G401 (cell line): ENCODE data around the gene CFAP100. TPM values are rescaled to one million over a fixed set of nuclear protein-coding genes. Genes with fewer than 3 reads are reported as not detected.

Experiments
- DNase-seq: peaks from one replicate; pipeline ENCODE4 v3.0.0-alpha.2; 2015; ENCODE audit warnings: low spot score
- in situ Hi-C: cut with HindIII; loops from 2 replicates; pipeline ENCODE4 v1.10.0; 2016; ENCODE audit warnings: low sequenced_read_pairs, mixed read lengths
- total RNA-seq: library from RNA; depleted of rRNA; stranded (reverse); fragments of >200 nt; shearing (Covaris generic); gene quantifications from 2 replicates; pipeline ENCODE4 v1.2.3, GENCODE V29; 2014

Gene CFAP100
- total RNA-seq, 1 experiment from 2014 or later = not detected

GRCh38 chr3:126433496-126434263 lies 39.0 kb downstream of the CFAP100 start:
- in situ Hi-C loops = no loop called here
- DNase-seq = no peak

GRCh38 chr3:126434264-126434590 lies 39.5 kb downstream of the CFAP100 start:
- in situ Hi-C loops = no loop called here
- no peak for DNase-seq

- DNase-seq = no peak
- in situ Hi-C loops = no loop called here
Observed at GRCh38 chr3:126434931-126435411, 40.3 kb downstream of the CFAP100 start.

GRCh38 chr3:126435456-126436315 lies 41.0 kb downstream of the CFAP100 start:
- no peak for DNase-seq
- in situ Hi-C loops = no loop called here

- in situ Hi-C loops = no loop called here
- no peak for DNase-seq
Observed at GRCh38 chr3:126436826-126437717, 42.4 kb downstream of the CFAP100 start.

GRCh38 chr3:126438186-126438585 lies 43.5 kb downstream of the CFAP100 start:
- DNase-seq = no peak
- in situ Hi-C loops = no loop called here

GRCh38 chr3:126438746-126439145 lies 44.0 kb downstream of the CFAP100 start:
- no peak for DNase-seq
- in situ Hi-C loops = no loop called here

GRCh38 chr3:126439346-126439967 lies 44.7 kb downstream of the CFAP100 start:
- in situ Hi-C loops = no loop called here
- no peak for DNase-seq

- in situ Hi-C loops = no loop called here
- DNase-seq = no peak
Observed at GRCh38 chr3:126439968-126440708, 45.4 kb downstream of the CFAP100 start.

GRCh38 chr3:126440709-126440995 lies 45.9 kb downstream of the CFAP100 start:
- DNase-seq = no peak
- in situ Hi-C loops = no loop called here

GRCh38 chr3:126441256-126441880 lies 46.7 kb downstream of the CFAP100 start:
- in situ Hi-C loops = no loop called here

GRCh38 chr3:126442094-126442855 lies 47.6 kb downstream of the CFAP100 start:
- in situ Hi-C loops = no loop called here
- no peak for DNase-seq

More at GRCh38 chr3:126441256-126441880, 46.7 kb downstream of the CFAP100 start:
- DNase-seq = no peak

GRCh38 chr3:126442856-126443242 lies 48.1 kb downstream of the CFAP100 start:
- DNase-seq = no peak
- in situ Hi-C loops = no loop called here

GRCh38 chr3:126445506-126445905 lies 50.8 kb downstream of the CFAP100 start:
- DNase-seq = no peak
- in situ Hi-C loops = no loop called here

GRCh38 chr3:126446301-126446700 lies 51.6 kb downstream of the CFAP100 start:
- DNase-seq = no peak
- in situ Hi-C loops = no loop called here

GRCh38 chr3:126446791-126447190 lies 52.1 kb downstream of the CFAP100 start:
- in situ Hi-C loops = no loop called here
- DNase-seq = no peak

- in situ Hi-C loops = no loop called here
- DNase-seq = no peak
Observed at GRCh38 chr3:126447456-126448106, 52.9 kb downstream of the CFAP100 start.
